Adrenal gland (tissue), 12 donors: Measurements from ENCODE around the gene CORO1C. TPM values are rescaled to one million over a fixed set of nuclear protein-coding genes. Genes with fewer than 3 reads are reported as not detected.

Experiments
- DNase-seq, 7 donors: peaks; one replicate each; pipeline ENCODE4 v3.0.0-alpha.2; 2019 to 2020
- H3K27ac ChIP-seq, 5 donors: fragments of 200-600 bp; sonication (generic) in 4 of 5; 1 replicate in 3 of 5; 2 replicates in 2 of 5; pipeline versions ENCODE4 v1.5.1 to v1.8.0; 2016 to 2020; ENCODE audit warnings: mild to moderate bottlenecking in 1 of 5
- H3K27me3 ChIP-seq: fragments of 200-600 bp; 2 replicates; pipeline ENCODE4 v1.8.0; 2021
- H3K36me3 ChIP-seq, 2 donors: fragments of 200-600 bp; replicated peaks in 1 of 2; 1 replicate in 1 of 2; 2 replicates in 1 of 2; pipeline versions ENCODE4 v1.5.1 to v1.8.0; 2018 to 2022
- H3K4me1 ChIP-seq, 2 donors: fragments of 200-600 bp; replicated peaks in 1 of 2; 1 replicate in 1 of 2; 2 replicates in 1 of 2; pipeline versions ENCODE4 v1.5.1 to v1.8.0; 2018 to 2021
- H3K4me3 ChIP-seq, 4 donors: fragments of 200-600 bp; sonication (generic) in 3 of 4; one replicate each; pipeline ENCODE4 v1.5.1; 2016 to 2018
- H3K9me3 ChIP-seq, 3 donors: fragments of 200-600 bp; sonication (generic) in 1 of 3; replicated peaks in 1 of 3; 1 replicate in 2 of 3; 2 replicates in 1 of 3; pipeline versions ENCODE4 v1.5.1 to v1.8.0; 2016 to 2021
- CTCF ChIP-seq, 6 experiments: fragments of 450-650 bp in 4 of 6; fragments of 200-600 bp in 2 of 6; sonication (generic) in 1 of 6; IDR thresholded peaks; 1 replicate in 5 of 6; 2 replicates in 1 of 6; pipeline versions ENCODE4 v1.5.1 to v1.8.0; 2016 to 2021; ENCODE audit warnings: antibody characterized with exemption in 6 of 6, mild to moderate bottlenecking in 2 of 6, moderate library complexity in 1 of 6
- POLR2A ChIP-seq, 2 donors: fragments of 450-650 bp; IDR thresholded peaks; one replicate each; pipeline ENCODE4 v1.6.1; 2017; ENCODE audit warnings: antibody characterized with exemption in 2 of 2, mild to moderate bottlenecking in 2 of 2, moderate library complexity in 1 of 2
- WGBS, 4 donors: extraction: QIAGEN DNeasy Blood & Tissue Kit in 2 of 4; methylation state at CpG; one replicate each; pipeline versions ENCODE4 v1.1.5 to v1.1.7; 2013 to 2017; 5-methylcytosine and 5-hydroxymethylcytosine counted together
- intact Hi-C, 2 donors: fragments of 100-400 bp; cut with DNase I; formaldehyde crosslinking; loops; one replicate each; pipeline versions ENCODE4 v1.14.1 to v1.15.0; 2022 to 2023
- polyA plus RNA-seq, 3 donors: library from polyadenylated mRNA; stranded (reverse); fragments of 200-250 nt in 2 of 3; fragments of 350-450 nt in 1 of 3; fragmentation: Illumina TruSeq in 1 of 3; extraction: RNeasy Lipid Tissue Mini Kit (QIAGEN cat#74804) in 1 of 3; gene quantifications; one replicate each; pipeline ENCODE4 v1.2.3, GENCODE V29; 2013 to 2014
- total RNA-seq, 9 donors: library from RNA; depleted of rRNA in 4 of 9; stranded (reverse); fragments of >200 nt in 4 of 9; fragments of 120-200 nt in 1 of 9; fragmentation: NEBNext Ultra II Directional in 1 of 9; extraction: Animal tissue kit (Norgen Biotek cat#: 25700) in 1 of 9; gene quantifications; one replicate each; pipeline versions ENCODE4 v1.1.0 to v1.2.4, GENCODE V29; 2013 to 2023
- donor health status: healthy with polysubstance abuse.
- donor health status: Bipolar disorder and iron deficiency.
- donor health status: DM: yes; HTN: yes; CAD: no.
- donor health status: DM: no; HTN: no; CAD: no.
- donor health status: DM: no; HTN: no; CAD: no.
- donor health status: DM: yes; HTN: yes; CAD: no.

CORO1C gene
- total and polyA plus RNA-seq, 12 donors, result 17.4 to 124 (median 71.4) TPM

GRCh38 chr12:108757856-108758255, 26.5 kb upstream of the CORO1C start:
- no peak overlapping the region for H3K4me3 ChIP-seq
- no peak for DNase-seq
- no peaks in the 10 kb centered on the region for H3K9me3 ChIP-seq
- intact Hi-C loops, result no loop called here
- H3K27ac ChIP-seq, result no peak overlapping the region
- no peaks in the 10 kb centered on the region for H3K4me1 ChIP-seq
- WGBS, 4 donors, result 89 to 92% (median 90%) methylated on average over 2 of the region's 2 CpGs
- no peaks in the 10 kb centered on the region for H3K36me3 ChIP-seq
- H3K27me3 ChIP-seq, result no peaks in the 10 kb centered on the region
- TF ChIP-seq CTCF (IDR thresholded peaks at IDR 0.05), result no peak
- no peak for TF ChIP-seq POLR2A (IDR thresholded peaks at IDR 0.05)

- peaks cover 0 to 5% of the 10 kb centered on the region in 2 donors for H3K4me1 ChIP-seq
- WGBS, 4 donors, result 84 to 96% (median 93%) methylated on average over 6 of the region's 6 CpGs
- no peaks in the 10 kb centered on the region for H3K9me3 ChIP-seq
- TF ChIP-seq POLR2A (IDR thresholded peaks at IDR 0.05), result no peak
- TF ChIP-seq CTCF (IDR thresholded peaks at IDR 0.05), result no peak
- no peaks in the 10 kb centered on the region for H3K36me3 ChIP-seq
- H3K27ac ChIP-seq, result no peak overlapping the region
- no peak overlapping the region for H3K4me3 ChIP-seq
- DNase-seq, result no peak
- intact Hi-C loops, result no loop called here
- H3K27me3 ChIP-seq, result no peaks in the 10 kb centered on the region
Measured at GRCh38 chr12:108756421-108756820, 25.1 kb upstream of the CORO1C start.

GRCh38 chr12:108755481-108755880, 24.2 kb upstream of the CORO1C start:
- Histone ChIP-seq H3K4me1 (peaks cover 0 to 5% of the 10 kb centered on the region in 2 donors), H3K27me3 (no peaks in the 10 kb centered on the region), H3K9me3 (no peaks in the 10 kb centered on the region), H3K36me3 (no peaks in the 10 kb centered on the region), H3K4me3 (no peak overlapping the region), H3K27ac (no peak overlapping the region)
- no peak for DNase-seq
- intact Hi-C loops, result no loop called here
- 84 to 98% (median 88%) methylated on average over 2 of the region's 2 CpGs for WGBS, 4 donors
- TF ChIP-seq POLR2A (IDR thresholded peaks at IDR 0.05), result no peak
- no peak for TF ChIP-seq CTCF (IDR thresholded peaks at IDR 0.05)

GRCh38 chr12:108753976-108754375, 22.7 kb upstream of the CORO1C start:
- Histone ChIP-seq H3K4me1 (peaks cover 0 to 5% of the 10 kb centered on the region in 2 donors), H3K27ac (no peak overlapping the region), H3K4me3 (no peak overlapping the region), H3K27me3 (no peaks in the 10 kb centered on the region), H3K9me3 (no peaks in the 10 kb centered on the region), H3K36me3 (no peaks in the 10 kb centered on the region)
- DNase-seq, result no peak
- intact Hi-C loops, result no loop called here
- 67 to 100% (median 86%) methylated on average over 2 to 6 of the region's 6 CpGs for WGBS, 4 donors
- TF ChIP-seq POLR2A (IDR thresholded peaks at IDR 0.05) (no peak), CTCF (IDR thresholded peaks at IDR 0.05) (no peak)
